Endothelial cell (in vitro differentiated cells): ENCODE data around the gene OAT. TPM values are rescaled to one million over a fixed set of nuclear protein-coding genes. Genes with fewer than 3 reads are reported as not detected.

ENCODE experiments used
- DNase-seq: peaks from one replicate; pipeline ENCODE4 v3.0.0; 2021; ENCODE audit warnings: low spot score
- H3K27ac Mint-ChIP-seq: one replicate; pipeline ENCODE4 v1.8.0; 2021; ENCODE audit warnings: mixed read lengths, inconsistent platforms; ENCODE audit not compliant: unreplicated experiment
- H3K27me3 Mint-ChIP-seq: one replicate; pipeline ENCODE4 v1.8.0; 2021; ENCODE audit warnings: mild to moderate bottlenecking, moderate library complexity, mixed read lengths, inconsistent platforms; ENCODE audit not compliant: unreplicated experiment
- H3K36me3 Mint-ChIP-seq: one replicate; pipeline ENCODE4 v1.8.0; 2021; ENCODE audit warnings: mild to moderate bottlenecking, low read depth, mixed read lengths, inconsistent platforms; ENCODE audit not compliant: unreplicated experiment
- H3K4me1 Mint-ChIP-seq: one replicate; pipeline ENCODE4 v1.8.0; 2021; ENCODE audit warnings: mild to moderate bottlenecking, mixed read lengths, inconsistent platforms; ENCODE audit not compliant: unreplicated experiment
- H3K4me3 Mint-ChIP-seq: one replicate; pipeline ENCODE4 v1.8.0; 2021; ENCODE audit warnings: mild to moderate bottlenecking, mixed read lengths, inconsistent platforms; ENCODE audit not compliant: unreplicated experiment
- H3K9me3 Mint-ChIP-seq: one replicate; pipeline ENCODE4 v1.8.0; 2021; ENCODE audit warnings: mixed read lengths, inconsistent platforms; ENCODE audit not compliant: unreplicated experiment
- CTCF ChIP-seq: fragments of 200-600 bp; sonication (generic); IDR thresholded peaks from one replicate; pipeline ENCODE4 v1.5.0; 2021; ENCODE audit warnings: antibody characterized with exemption; ENCODE audit not compliant: unreplicated experiment
- total RNA-seq: library from RNA; stranded (reverse); fragmentation: NEBNext Ultra II Directional; extraction: Animal tissue kit (Norgen Biotek cat#: 25700); gene quantifications from one replicate; pipeline ENCODE4 v1.2.1, GENCODE V29; 2021; ENCODE audit not compliant: unreplicated experiment

OAT gene
- total RNA-seq, 1 donor from 2014 or later = 36.6 TPM

GRCh38 chr10:124428207-124428777 is 9.6 kb upstream of the OAT start:
- Mint-ChIP-seq H3K27ac (no peak overlapping the region), H3K36me3 (no peaks in the 10 kb centered on the region), H3K9me3 (no peaks in the 10 kb centered on the region), H3K4me1 (no peaks in the 10 kb centered on the region), H3K4me3 (no peak overlapping the region), H3K27me3 (no peaks in the 10 kb centered on the region)
- no peak for TF ChIP-seq CTCF
- DNase-seq = no peak

- no peaks in the 10 kb centered on the region for H3K9me3 Mint-ChIP-seq
- no peaks in the 10 kb centered on the region for H3K36me3 Mint-ChIP-seq
- no peaks in the 10 kb centered on the region for H3K4me1 Mint-ChIP-seq
- TF ChIP-seq CTCF = no peak
- H3K27me3 Mint-ChIP-seq = peaks cover 2% of the 10 kb centered on the region
- no peak overlapping the region for H3K4me3 Mint-ChIP-seq
- no peak for DNase-seq
- H3K27ac Mint-ChIP-seq = no peak overlapping the region
Observed at GRCh38 chr10:124425227-124425962, 6.7 kb upstream of the OAT start.

GRCh38 chr10:124423813-124424212 is 5.1 kb upstream of the OAT start:
- Mint-ChIP-seq H3K9me3 (no peaks in the 10 kb centered on the region), H3K4me1 (no peaks in the 10 kb centered on the region), H3K27me3 (peaks cover 3% of the 10 kb centered on the region), H3K27ac (no peak overlapping the region), H3K36me3 (no peaks in the 10 kb centered on the region), H3K4me3 (no peak overlapping the region)
- no peak for TF ChIP-seq CTCF
- DNase-seq = no peak

- Mint-ChIP-seq H3K9me3 (no peaks in the 10 kb centered on the region), H3K27ac (no peak overlapping the region)
- DNase-seq = no peak
Observed at GRCh38 chr10:124422742-124423141, 4.0 kb upstream of the OAT start.

More at GRCh38 chr10:124422742-124423141, 4.0 kb upstream of the OAT start:
- Mint-ChIP-seq H3K27me3 (peaks cover 3% of the 10 kb centered on the region), H3K4me3 (no peak overlapping the region), H3K36me3 (no peaks in the 10 kb centered on the region), H3K4me1 (peaks cover 2% of the 10 kb centered on the region)
- TF ChIP-seq CTCF = no peak
